ENCODE data around the gene ZSCAN16.

DNA sequence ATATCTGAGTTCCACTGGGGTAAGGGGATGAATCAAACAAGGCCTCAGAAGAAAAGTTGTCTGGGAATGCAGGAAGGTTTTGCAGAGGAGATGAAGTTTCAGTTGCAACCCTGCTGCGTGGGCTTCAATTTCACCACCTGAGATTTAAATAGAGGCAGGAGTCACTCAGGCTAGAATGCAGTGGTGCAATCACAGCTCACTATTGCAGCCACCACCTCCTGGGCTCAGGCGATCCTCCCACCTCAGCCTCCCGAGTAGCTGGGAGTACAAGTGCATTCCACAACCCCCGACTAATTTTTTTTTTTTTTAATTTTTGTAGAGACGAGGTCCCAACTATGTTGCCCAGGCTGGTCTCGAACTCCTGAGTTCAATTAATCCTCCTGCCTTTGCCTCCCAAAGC, 45.6 kb upstream of the ZSCAN16 start:
- TF ChIP-seq, protein P1, sequence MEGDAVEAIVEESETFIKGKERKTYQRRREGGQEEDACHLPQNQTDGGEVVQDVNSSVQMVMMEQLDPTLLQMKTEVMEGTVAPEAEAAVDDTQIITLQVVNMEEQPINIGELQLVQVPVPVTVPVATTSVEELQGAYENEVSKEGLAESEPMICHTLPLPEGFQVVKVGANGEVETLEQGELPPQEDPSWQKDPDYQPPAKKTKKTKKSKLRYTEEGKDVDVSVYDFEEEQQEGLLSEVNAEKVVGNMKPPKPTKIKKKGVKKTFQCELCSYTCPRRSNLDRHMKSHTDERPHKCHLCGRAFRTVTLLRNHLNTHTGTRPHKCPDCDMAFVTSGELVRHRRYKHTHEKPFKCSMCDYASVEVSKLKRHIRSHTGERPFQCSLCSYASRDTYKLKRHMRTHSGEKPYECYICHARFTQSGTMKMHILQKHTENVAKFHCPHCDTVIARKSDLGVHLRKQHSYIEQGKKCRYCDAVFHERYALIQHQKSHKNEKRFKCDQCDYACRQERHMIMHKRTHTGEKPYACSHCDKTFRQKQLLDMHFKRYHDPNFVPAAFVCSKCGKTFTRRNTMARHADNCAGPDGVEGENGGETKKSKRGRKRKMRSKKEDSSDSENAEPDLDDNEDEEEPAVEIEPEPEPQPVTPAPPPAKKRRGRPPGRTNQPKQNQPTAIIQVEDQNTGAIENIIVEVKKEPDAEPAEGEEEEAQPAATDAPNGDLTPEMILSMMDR (IDR thresholded peaks at IDR 0.05; ENCODE audit: low read length) = no peak
- no peak for TF ChIP-seq EZH2 (optimal IDR thresholded peaks at IDR 0.05; ENCODE audit: low read depth, low read length)
- TF ChIP-seq EZH2phosphoT487 (IDR thresholded peaks at IDR 0.05; ENCODE audit: low read length) = no peak
